Breast epithelium (tissue), 4 donors: Measurements from ENCODE around the gene DTD2. TPM values are rescaled to one million over a fixed set of nuclear protein-coding genes. Genes with fewer than 3 reads are reported as not detected.
A peak's percentile ranks its signal among the peaks of the same experiment; 100 is the strongest.

ENCODE experiments used
- DNase-seq, 2 donors: peaks; one replicate each; pipeline ENCODE4 v3.0.0-alpha.2; 2019; ENCODE audit warnings: low spot score in 2 of 2
- H3K27ac ChIP-seq, 2 donors: fragments of 200-600 bp; sonication (generic) in 1 of 2; one replicate each; pipeline ENCODE4 v1.5.1; 2016 to 2019; ENCODE audit warnings: mild to moderate bottlenecking in 1 of 2
- H3K27me3 ChIP-seq, 2 donors: fragments of 200-600 bp; sonication (generic) in 1 of 2; one replicate each; pipeline versions ENCODE4 v1.5.1 to v1.6.0; 2017 to 2019; ENCODE audit warnings: control low read depth in 1 of 2, mild to moderate bottlenecking in 1 of 2
- H3K36me3 ChIP-seq: fragments of 200-600 bp; one replicate; pipeline ENCODE4 v1.5.1; 2019
- H3K4me1 ChIP-seq, 2 donors: fragments of 200-600 bp; sonication (generic); one replicate each; pipeline ENCODE4 v1.5.1; 2016 to 2019; ENCODE audit warnings: control low read depth in 1 of 2
- H3K4me3 ChIP-seq, 3 donors: fragments of 200-600 bp; sonication (generic); 1 replicate in 2 of 3; 2 replicates in 1 of 3; pipeline ENCODE4 v1.5.1; 2016 to 2019; ENCODE audit warnings: mild to moderate bottlenecking in 3 of 3, moderate library complexity in 2 of 3
- H3K9me3 ChIP-seq, 2 donors: fragments of 200-600 bp; sonication (generic) in 1 of 2; one replicate each; pipeline ENCODE4 v1.5.1; 2016 to 2019; ENCODE audit warnings: control low read depth in 1 of 2
- CTCF ChIP-seq, 3 donors: fragments of 450-650 bp; IDR thresholded peaks; one replicate each; pipeline ENCODE4 v1.5.1; 2016 to 2017; ENCODE audit warnings: antibody characterized with exemption in 3 of 3, mild to moderate bottlenecking in 3 of 3, moderate library complexity in 3 of 3
- POLR2A ChIP-seq: fragments of 450-650 bp; IDR thresholded peaks from one replicate; pipeline ENCODE4 v1.6.1; 2016; ENCODE audit warnings: antibody characterized with exemption, mild to moderate bottlenecking, moderate library complexity
- POLR2AphosphoS5 ChIP-seq, 3 donors: sonication (generic); formaldehyde crosslinking; IDR thresholded peaks; one replicate each; pipeline ENCODE4 v1.6.1; 2017; ENCODE audit warnings: antibody characterized with exemption in 3 of 3
- intact Hi-C: fragments of 100-400 bp; cut with DNase I; formaldehyde crosslinking; loops from one replicate; pipeline ENCODE4 v1.15.1; 2023; ENCODE audit warnings: low total_unique reads
- total RNA-seq, 3 donors: library from RNA; depleted of rRNA; stranded (reverse); fragments of >200 nt; gene quantifications; one replicate each; pipeline ENCODE4 v1.1.0, GENCODE V29; 2016

The DTD2 gene
- total RNA-seq, 3 donors from 2014 or later = 31.5 to 40.0 (median 39.4) TPM

- Histone ChIP-seq H3K9me3 (no peaks in the 10 kb centered on the region), H3K4me1 (peaks cover 0 to 4% of the 10 kb centered on the region in 2 donors), H3K4me3 (no peak overlapping the region), H3K27ac (no peak overlapping the region), H3K36me3 (no peaks in the 10 kb centered on the region), H3K27me3 (no peaks in the 10 kb centered on the region)
- intact Hi-C loops = loop anchor here (5.0 kb wide), 1 partner anchor 1221 kb away; no protein-coding TSS in a partner anchor
- no peak for DNase-seq
- no peak for TF ChIP-seq POLR2AphosphoS5 (IDR thresholded peaks at IDR 0.05)
These were observed 4.2 kb upstream of the DTD2 start for GRCh38 chr14:31461545-31461944.

- DNase-seq = no peak
- TF ChIP-seq POLR2AphosphoS5 (IDR thresholded peaks at IDR 0.05) (no peak), POLR2A (no peak), CTCF (IDR thresholded peaks at IDR 0.05) (no peak)
- no peaks in the 10 kb centered on the region for H3K9me3 ChIP-seq
- peak overlapping the region; percentile 61 to 84 (median 78) for H3K4me3 ChIP-seq
- H3K27me3 ChIP-seq = no peaks in the 10 kb centered on the region
- intact Hi-C loops = no loop called here
- no peaks in the 10 kb centered on the region for H3K36me3 ChIP-seq
- H3K4me1 ChIP-seq = peaks cover 0 to 4% of the 10 kb centered on the region in 2 donors
- peak overlapping the region; percentile 86 to 90 for H3K27ac ChIP-seq
These were observed 656 bp upstream of the DTD2 start for GRCh38 chr14:31457665-31458659.

- intact Hi-C loops = no loop called here
- Histone ChIP-seq H3K4me1 (no peaks in the 10 kb centered on the region), H3K36me3 (no peaks in the 10 kb centered on the region), H3K27ac (no peak overlapping the region), H3K27me3 (no peaks in the 10 kb centered on the region), H3K4me3 (no peak overlapping the region), H3K9me3 (no peaks in the 10 kb centered on the region)
- no peak for TF ChIP-seq POLR2A
- TF ChIP-seq CTCF (IDR thresholded peaks at IDR 0.05) = peak in 2 of 3 donors; percentile 43 to 46
- TF ChIP-seq POLR2AphosphoS5 (IDR thresholded peaks at IDR 0.05) = no peak
- DNase-seq = no peak
These were observed 7.2 kb downstream of the DTD2 start for GRCh38 chr14:31449971-31450610.

DNA sequence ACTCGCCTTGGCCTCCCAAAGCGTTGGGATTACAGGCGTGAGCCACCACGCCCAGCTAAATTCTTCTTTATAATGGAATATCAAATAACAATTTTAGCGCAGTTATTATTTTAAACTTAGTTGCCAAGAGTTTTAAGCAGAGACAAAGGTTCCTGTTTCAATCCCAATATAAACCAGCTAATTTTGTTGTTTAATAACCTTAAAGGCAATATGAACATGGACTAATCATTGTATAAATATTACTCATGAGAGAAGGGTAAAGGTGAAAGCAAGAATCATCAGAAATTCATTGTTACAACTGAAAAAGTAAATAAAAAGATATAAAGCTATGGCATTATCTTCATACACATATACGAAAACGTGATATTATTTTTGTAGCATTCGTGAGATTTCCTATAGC is 8.2 kb downstream of the DTD2 start:
- no peak for DNase-seq
- H3K4me3 ChIP-seq = no peak overlapping the region
- TF ChIP-seq CTCF (IDR thresholded peaks at IDR 0.05) (no peak), POLR2AphosphoS5 (IDR thresholded peaks at IDR 0.05) (no peak), POLR2A (no peak)
- intact Hi-C loops = no loop called here
- H3K9me3 ChIP-seq = no peaks in the 10 kb centered on the region
- H3K27me3 ChIP-seq = no peaks in the 10 kb centered on the region
- H3K27ac ChIP-seq = no peak overlapping the region
- no peaks in the 10 kb centered on the region for H3K36me3 ChIP-seq
- H3K4me1 ChIP-seq = no peaks in the 10 kb centered on the region

DNA sequence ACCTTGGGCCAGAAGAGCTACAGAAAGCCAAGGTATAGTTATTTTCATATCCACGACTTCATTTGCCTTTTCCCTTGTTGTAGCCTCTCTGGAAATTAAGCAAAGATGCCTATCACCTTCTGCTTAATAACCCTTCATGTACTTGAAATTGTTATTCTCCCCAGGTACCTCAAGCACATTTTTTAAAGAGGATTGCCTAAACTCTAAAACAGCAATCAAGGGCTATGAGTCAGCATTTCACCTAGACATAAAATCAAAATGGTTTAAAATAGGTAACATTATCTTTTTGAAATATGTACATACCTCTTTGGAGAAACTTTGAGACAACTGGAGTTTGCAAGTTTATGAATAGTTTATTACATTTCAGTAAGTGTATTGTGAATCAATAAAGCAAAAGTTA is 11.6 kb downstream of the DTD2 start:
- no peak for DNase-seq
- Histone ChIP-seq H3K4me1 (no peaks in the 10 kb centered on the region), H3K9me3 (no peaks in the 10 kb centered on the region), H3K36me3 (no peaks in the 10 kb centered on the region), H3K4me3 (no peak overlapping the region), H3K27ac (no peak overlapping the region), H3K27me3 (no peaks in the 10 kb centered on the region)
- intact Hi-C loops = no loop called here
- TF ChIP-seq POLR2A (no peak), CTCF (IDR thresholded peaks at IDR 0.05) (no peak), POLR2AphosphoS5 (IDR thresholded peaks at IDR 0.05) (no peak)
